SKM-1 (cell line): Measurements from ENCODE around the gene EWSR1.
"Not testable (repeated sequence)": the region's sequence is repeated elsewhere in the genome, so short reads cannot be mapped to it uniquely, and the experiment has no call there.

Experiments
- DNase-seq: peaks from one replicate; lab custom pipeline; 2025; ENCODE audit not compliant: unreplicated experiment; lab: John Stamatoyannopoulos, UW

EWSR1 gene

GRCh38 chr22:29247891-29248290 is 20.2 kb upstream of the EWSR1 start:
- DNase-seq = not testable (repeated sequence)

- no peak for DNase-seq
Observed at GRCh38 chr22:29251265-29251664, 16.8 kb upstream of the EWSR1 start.

- no peak for DNase-seq
Observed at GRCh38 chr22:29251981-29252911, 15.8 kb upstream of the EWSR1 start.

- no peak for DNase-seq
Observed at GRCh38 chr22:29253561-29254285, 14.3 kb upstream of the EWSR1 start.

- DNase-seq = no peak
Observed at GRCh38 chr22:29254286-29254660, 13.8 kb upstream of the EWSR1 start.

GRCh38 chr22:29255064-29255621 is 12.9 kb upstream of the EWSR1 start:
- DNase-seq = no peak

- DNase-seq = no peak
Observed at GRCh38 chr22:29256606-29257325, 11.3 kb upstream of the EWSR1 start.

- DNase-seq = no peak
Observed at GRCh38 chr22:29257751-29258181, 10.3 kb upstream of the EWSR1 start.

GRCh38 chr22:29258407-29259252 is 9.4 kb upstream of the EWSR1 start:
- no peak for DNase-seq

GRCh38 chr22:29259253-29259899 is 8.7 kb upstream of the EWSR1 start:
- DNase-seq = no peak

GRCh38 chr22:29260031-29260560 is 8.0 kb upstream of the EWSR1 start:
- no peak for DNase-seq

GRCh38 chr22:29260601-29261315 is 7.3 kb upstream of the EWSR1 start:
- no peak for DNase-seq

GRCh38 chr22:29263791-29264276 is 4.2 kb upstream of the EWSR1 start:
- no peak for DNase-seq

GRCh38 chr22:29265305-29265704 is 2.8 kb upstream of the EWSR1 start:
- no peak for DNase-seq

GRCh38 chr22:29265929-29266328 is 2.1 kb upstream of the EWSR1 start:
- no peak for DNase-seq

GRCh38 chr22:29266564-29267461 is 1.3 kb upstream of the EWSR1 start:
- DNase-seq = no peak

GRCh38 chr22:29267462-29267857 is 608 bp upstream of the EWSR1 start:
- DNase-seq = no peak
